ENCODE measurements around the gene DPYSL4.

DPYSL4 gene

GRCh38 chr10:132247943-132248342 lies 61.2 kb downstream of the DPYSL4 start:
- no peak for DNase-seq

- DNase-seq = peak; percentile 14
Observed at GRCh38 chr10:132248455-132249225, 61.9 kb downstream of the DPYSL4 start.

- DNase-seq = no peak
Observed at GRCh38 chr10:132249226-132249724, 62.5 kb downstream of the DPYSL4 start.

- no peak for DNase-seq
Observed at GRCh38 chr10:132249824-132250375, 63.2 kb downstream of the DPYSL4 start.

DNA sequence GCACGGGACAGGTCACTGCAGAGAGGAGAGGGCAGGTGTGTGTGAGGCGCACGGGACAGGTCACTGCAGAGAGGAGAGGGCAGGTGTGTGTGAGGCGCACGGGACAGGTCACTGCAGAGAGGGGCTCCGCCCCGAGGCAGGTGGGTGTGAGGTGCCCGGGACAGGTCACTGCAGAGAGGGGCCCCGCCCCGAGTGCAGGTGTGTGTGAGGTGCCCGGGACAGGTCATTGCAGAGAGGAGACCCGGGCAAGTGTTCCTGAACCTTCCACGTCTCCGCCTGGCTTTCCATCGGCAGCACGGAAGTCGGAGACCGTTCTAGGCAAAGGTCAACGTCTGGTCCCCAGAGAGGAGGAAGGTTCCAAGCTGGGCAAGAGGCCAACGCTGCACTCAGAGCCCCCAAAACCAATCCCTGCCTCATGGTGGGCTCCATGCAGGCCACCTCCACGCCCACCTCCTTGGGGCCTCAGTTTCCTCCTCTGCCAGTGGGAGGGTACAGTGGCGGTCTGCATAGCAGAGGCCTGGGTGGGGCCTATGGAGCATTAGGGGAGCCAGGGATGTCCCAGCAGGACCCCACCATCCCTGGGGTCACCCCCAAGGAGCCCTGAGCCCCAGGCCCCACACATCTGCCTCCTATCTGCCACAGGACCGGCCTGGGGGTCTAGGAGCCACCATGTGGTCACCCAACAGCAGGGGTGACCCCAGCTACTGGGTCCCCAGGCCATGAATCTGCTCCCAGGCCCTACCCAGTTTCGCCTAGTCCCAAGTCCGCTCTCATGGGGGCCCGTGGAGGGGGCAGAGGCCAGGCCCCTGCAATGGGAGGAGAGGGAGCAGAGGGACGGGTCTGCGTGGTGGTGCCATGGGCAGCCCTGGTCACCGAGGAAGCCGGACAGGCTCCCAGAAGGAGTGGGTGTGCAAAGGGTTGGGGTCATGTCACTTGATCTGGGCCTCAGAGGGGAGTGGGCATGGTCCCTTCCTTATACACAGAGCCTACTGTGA lies 64.0 kb downstream of the DPYSL4 start:
- no peak for DNase-seq

- DNase-seq = no peak
Observed at GRCh38 chr10:132251928-132252327, 65.2 kb downstream of the DPYSL4 start.

- DNase-seq = no peak
Observed at GRCh38 chr10:132252412-132252811, 65.7 kb downstream of the DPYSL4 start.

DNA sequence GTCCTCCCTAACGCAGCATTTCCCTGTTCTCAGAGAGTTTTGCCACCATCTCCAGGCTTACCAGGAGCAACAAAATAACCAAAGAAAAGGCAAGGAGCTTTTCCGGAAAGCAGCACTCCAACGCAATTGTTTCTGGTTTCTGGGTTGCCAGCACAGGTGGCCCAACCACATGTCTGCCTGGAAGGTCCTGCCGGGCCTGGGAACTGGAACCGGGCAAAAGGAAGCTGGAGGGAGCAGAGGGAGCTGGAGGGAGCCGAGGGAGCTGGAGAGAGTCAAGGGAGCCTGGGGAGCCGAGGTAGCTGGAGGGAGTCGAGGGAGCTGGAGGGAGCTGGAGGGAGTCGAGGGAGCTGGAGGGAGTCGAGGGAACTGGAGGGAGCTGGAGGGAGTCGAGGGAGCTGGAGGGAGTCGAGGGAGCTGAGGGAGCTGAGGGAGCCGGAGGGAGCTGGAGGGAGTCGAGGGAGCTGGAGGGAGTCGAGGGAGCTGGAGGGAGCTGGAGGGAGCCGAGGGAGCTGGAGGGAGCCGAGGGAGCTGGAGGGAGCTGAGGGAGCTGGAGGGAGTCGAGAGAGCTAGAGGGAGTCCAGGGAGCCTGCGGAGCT lies 66.4 kb downstream of the DPYSL4 start:
- DNase-seq = no peak

DNA sequence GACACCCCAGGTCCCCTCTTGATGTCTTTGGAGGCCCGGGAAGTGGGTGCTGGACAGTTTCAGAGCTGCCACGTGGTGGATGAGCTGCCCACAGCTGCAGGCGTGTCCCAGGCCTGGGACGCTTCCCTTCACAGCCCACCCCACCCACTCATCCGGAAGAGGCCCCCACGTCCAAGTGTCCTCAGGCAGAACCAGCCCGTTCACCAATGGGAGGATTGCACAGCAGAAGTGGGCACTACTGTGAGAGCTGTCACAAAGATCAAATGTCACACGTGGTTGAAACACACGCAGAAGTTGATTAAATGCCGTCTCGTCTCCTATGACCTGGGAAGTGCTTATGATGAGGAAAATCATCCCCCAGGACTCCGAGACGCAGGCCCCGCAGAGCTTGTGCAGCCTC lies 68.1 kb downstream of the DPYSL4 start:
- no peak for DNase-seq
